DMS153 (cell line): ENCODE data around the gene LMX1A.

Source experiments
- DNase-seq: peaks from one replicate; lab custom pipeline; 2025; lab: John Stamatoyannopoulos, UW

Gene LMX1A

DNA sequence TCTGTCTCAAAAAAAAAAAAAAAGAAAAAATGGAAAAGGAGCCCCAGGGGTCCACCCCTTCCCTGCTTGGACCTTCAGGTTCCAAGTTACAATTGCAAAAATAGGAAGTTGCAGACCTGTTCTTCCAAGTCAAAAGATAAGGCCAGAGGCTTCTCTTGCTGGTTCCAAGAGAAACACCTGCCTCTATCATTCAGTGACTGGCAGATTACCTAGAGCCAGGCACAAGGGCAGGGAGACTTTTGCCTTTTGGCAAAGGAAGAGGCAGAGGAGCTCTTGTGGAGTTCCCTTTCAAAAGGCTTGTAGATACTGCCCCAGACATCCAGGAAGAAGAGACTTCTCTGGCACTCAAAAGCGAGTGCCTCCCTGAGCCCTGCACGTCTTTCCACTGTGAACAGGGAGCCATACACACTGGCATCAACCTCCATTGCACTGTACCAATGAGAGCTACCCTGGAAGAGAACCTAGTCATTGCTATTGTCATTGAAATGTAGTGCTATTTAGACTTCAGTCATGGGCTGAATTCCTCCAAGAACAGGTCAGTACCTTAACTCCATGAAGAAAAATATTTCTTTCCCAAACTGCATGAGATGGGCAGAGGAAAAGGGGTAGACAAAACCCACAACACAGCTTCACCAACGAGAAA is 91.2 kb downstream of the LMX1A start:
- no peak for DNase-seq

DNA sequence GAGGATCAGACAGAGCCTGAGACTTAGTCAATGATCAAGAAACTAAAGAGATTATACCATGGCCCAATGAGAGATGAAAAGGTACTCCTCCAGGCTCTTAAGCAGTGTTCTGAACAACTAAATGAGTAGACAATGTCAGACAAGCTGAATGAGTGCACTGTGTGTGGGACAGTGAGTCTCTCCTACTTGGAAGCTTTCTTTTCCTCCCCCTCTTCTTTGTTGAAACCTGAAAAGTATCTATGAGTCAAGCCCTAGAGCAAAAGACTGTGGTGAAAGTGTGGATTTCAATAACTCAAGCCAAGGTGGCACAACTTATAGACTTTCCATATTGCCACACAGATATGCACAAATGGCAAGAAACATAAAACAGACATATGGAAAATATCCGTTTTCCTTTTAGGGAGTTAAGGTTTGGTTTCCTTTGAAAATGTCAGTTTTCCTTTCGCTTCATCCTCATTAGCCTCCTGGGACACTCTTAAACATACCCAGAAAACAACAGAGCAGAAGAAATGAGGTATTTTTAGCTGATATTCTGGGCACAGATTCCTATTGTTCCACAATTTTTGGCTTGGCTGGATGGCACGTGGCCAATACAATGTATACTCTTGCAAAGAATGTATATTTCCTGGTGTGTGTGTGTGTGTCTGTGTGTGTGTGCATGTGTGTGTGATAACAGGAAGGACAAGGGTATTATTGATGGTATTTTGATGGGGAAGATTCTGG is 96.6 kb downstream of the LMX1A start:
- DNase-seq = no peak

DNA sequence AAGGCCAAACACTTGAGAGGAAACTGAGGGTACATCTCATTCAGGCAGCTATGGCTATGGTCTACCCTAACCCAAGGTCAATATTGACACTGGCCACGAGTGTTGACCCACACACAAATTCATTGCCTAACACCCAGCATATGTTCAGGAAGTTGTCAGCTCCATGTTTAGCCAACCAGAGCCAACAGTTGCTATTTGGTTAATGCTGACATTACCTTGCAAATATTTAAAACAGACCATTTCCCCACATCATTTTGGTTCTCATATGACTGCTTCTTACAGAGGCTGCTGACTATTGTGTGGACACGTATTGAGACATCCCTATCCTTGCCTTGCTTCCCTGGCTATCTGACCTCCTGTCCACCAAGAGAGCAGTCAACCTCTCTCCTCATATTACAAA is 97.3 kb downstream of the LMX1A start:
- DNase-seq = peak; percentile 90

DNA sequence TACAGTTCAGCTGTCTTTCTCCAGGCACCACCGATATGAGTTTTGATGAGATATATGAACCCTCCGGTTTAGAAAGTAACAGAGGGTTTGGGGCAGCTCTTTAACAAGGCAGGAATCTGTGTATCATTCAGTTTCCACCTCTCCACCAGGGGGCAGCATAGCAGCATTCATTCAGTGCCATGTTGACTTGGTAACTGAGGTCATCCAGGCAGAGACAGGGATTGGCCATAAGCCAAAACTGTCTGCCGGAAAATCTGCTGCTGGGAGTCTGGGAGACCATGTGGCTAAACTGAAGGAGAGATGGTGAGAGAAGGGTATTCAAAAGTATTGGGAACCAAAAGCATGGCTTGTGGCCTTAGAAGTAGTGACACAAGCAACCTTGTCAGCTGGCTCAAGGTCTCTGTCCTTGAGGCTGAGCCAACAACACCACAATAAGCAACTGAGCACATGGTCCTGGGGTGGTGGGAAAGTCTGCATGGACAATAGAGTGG is 98.5 kb downstream of the LMX1A start:
- DNase-seq = peak; percentile 90

DNA sequence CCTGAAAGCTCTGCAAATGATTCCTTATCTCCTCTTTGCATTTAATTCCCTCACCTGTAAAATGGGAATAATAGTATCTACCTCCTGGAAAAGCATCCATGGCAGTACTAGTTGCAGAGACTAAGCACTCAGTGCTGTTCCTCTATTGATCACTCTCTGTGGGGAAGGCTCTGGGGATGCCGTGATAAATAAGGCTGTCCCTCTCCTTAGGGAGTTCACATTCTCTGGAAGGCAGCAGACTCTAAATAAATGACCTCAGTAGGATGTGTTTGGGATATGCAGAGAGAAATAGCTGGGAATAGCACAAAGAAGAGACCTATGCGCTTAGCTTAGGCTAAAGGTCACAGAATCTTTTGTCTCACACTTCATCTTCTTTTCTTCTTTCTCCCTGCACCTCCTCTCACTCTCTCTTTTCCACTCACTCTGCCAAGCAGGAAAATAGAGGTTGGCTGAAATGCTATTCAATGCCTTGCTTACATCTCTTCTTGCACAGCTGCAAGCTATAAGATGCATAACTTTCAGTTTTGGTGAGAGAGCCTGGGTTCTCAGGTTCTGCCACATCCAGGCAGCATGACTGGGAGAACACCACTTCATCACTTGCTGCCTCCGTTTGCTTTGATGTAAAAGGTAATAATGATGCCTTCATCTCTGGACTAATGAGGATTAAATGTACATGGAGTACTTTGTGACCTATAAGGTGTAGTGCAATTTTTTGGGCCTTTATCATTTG is 101.5 kb downstream of the LMX1A start:
- no peak for DNase-seq

DNA sequence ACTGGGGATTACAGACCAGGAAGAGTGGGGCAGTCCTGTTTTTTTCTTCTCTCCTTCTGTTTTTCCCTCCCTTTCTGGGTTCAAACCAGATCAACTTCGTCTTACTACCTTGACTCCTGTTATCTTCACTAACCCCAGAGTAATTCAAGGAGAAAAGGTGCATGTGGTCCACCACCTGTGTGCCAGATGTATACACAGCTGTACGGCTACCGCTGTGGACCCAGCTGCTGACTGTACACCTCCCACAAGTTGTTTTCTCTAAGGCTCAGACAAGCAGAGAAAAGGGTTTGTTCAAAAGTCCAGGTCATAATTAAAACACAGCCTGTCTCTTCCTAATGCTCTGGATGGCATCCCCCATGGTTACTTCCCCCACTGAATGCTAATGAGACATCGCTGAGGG is 102.1 kb downstream of the LMX1A start:
- no peak for DNase-seq

DNA sequence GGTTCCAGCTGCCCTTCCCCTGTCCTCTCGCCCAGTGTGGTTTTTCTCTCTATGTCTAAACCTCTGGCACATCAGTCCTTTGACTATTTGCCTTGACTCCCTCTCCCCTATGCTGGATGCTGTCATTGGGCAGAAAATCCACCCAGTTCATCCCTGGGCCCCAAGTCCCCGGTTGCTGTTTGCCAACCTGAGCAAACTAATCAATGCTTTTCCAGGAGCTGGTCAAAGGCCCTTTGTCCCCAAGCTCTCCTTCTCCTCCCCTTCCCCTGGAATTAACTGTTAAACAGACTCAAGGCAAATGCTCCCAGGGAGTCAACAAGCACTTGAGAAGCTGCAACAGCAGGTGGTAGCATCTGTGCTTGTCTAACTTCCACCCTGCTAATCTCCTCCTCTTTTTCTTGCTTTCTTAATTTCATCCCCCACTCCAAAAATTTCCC is 102.7 kb downstream of the LMX1A start:
- DNase-seq = no peak

DNA sequence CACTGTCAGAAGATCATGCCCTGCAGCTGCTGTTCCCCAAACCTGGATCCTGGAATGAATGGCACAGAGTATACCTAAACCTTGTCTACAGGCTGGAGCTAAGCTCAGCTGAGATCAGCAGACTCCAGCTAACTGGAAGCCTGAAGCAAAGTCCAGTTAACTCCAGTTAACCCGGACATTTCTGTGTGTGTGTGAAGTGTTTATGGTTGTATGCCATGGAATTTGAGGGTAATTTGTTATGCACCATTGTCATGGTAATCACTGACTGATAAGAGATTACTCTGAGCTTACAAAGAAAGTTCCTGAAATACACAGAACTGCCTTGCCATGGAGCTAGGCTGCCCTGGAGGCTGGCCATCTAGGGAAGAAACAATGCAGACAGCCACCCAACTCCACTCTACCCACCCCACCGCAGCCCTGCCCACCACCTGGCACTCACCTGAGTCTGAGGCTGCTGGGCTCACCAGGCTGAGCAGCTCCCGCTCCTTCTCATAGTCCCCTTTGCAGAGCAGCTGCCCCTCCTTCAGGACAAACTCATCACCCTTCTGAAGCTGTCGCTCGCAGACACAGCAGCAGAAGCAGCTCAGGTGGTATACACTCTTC is 107.4 kb downstream of the LMX1A start:
- no peak for DNase-seq

DNA sequence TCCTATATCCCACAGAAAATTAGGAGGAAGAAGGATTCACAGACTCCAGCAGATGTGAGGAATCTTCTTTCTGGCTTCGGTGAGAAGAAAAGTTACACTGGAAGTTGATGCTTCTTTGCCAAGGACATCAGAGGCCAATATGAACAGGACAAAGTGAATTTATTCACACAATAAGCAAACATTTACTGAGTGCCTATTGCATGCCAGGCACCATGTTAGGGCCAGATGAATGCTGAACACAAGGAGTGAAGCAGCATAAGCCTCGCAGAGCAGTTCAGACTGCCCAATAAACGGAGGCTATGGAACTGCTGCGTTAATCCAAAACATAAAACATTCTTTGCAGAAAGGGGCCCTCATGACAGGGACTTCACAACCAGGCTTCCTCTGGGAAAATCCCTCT is 114.6 kb downstream of the LMX1A start:
- DNase-seq = no peak

DNA sequence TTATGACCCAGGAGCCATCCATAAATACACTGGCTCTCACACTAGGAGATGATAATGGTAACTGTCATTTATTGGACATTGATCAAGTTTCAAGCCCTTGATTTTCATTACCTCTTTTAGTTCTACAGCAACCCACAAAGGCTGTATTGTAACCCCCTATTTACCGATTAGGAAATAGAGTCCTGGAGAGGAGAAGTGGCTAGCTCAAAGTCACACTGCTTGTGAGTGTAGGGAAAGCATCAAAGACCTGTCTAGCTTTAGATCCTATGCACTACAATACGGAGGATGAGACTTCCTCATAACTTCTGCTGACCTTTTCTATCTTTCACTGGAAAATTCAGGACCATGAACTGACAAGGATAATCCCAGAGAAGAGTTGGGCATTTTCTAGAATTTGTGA is 115.2 kb downstream of the LMX1A start:
- DNase-seq = no peak

DNA sequence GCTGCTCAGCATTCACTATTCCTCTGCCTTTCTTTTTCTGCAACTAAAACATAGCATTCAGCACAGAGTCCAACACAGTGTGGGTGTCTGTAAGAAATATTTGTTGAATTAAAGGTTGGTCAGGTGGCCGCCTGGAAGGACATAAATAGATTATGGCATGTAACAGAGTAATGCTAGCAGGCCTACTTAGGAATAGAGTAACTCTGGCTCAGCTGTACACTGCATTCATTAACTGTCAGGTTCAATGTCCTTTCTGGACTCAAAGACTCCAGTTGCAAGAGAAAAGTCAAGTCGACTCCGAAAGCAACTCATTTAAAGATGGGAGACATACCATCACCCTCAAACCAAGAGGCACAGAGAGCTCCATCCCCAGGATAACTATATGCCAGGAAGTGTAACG is 116.0 kb downstream of the LMX1A start:
- no peak for DNase-seq

DNA sequence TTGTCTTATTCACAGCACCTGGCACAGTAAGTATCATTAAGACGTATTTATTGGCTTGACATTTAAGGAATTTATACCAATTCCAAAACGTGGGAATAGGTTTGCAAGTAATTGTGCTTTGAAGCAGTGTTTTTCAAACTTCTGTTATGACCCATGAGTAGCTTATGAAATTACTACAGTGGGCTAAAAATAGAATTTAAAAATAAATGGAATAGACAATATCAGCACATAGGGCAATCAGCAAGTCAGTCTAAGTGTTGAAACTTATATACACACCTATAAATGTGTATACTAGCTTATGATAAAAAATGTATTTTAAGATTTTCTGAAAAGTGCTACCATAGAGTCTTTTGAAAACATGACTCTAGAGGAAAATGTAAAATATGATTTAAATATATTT is 116.6 kb downstream of the LMX1A start:
- DNase-seq = no peak

DNA sequence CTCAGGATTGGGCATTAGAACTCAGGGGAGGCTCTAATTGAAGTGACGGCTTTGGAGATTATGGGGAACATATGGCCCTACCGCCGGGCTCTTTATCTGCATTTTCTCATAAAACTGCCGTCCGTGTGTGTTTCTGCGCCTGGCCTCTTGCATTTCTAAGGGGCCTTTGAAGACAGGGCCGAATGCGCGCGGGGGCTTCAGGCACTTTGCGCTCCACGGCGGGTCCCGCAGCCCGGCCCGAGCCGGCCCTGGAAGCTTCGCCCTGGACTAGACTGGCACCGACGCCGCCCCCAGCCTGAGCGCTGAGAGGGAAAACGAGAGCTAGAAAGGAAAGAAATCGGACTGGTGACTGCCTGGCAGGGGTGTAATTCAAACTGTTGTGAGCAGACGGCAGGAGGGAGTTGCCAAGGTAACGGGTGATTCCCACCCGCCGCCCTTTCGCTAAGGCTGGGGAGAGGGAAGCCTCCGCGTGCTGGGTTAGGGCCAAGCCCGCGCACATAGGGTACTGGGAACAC is 120.7 kb downstream of the LMX1A start:
- peak; percentile 31 for DNase-seq

DNA sequence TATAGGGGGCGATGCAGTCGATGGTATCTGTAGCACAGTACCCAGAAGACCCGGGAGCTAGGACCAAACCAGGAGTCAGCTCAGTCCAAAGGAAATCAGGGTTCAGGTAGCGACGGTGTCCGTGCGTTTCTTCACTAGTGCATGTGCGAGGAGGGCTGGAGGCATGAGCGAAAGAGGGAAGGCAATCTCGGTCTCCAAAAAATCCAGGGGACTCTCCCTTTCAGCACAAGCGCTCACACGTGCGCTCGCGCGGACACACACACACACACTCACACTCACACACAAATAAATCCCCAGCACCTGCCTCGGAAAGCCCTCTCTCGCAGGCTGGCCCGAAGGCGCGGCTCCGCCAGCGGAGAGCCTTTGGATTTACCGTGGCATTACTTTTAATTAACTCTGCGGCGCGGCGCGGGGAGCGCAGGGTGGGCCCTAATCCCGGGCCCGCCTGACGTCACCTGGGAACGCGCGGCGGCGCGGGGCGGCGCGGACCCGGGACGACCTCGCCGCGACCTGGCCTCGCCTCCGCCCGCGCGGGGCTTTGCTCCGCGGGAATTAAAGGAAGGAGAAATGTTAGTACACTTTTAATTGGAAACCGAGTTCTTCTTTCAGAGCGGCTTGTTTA is 121.2 kb downstream of the LMX1A start:
- no peak for DNase-seq

DNA sequence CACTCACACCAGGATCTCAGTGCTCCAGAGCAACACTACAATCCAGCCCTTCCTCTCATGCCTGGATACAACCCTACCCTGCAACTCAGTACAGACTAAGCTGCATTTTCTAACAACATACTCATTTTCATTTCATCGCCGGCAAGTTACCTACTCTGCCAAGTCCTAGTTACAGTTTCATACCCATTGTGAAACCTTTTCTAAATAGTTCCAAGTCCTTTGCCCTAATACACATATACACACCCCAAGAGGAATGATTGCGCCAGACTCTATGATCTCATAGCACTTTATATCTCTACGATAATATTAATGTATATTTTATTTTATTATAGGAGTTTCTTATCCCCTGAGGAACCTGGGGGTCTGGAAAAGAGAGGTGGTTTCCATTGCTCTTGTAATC is 122.4 kb downstream of the LMX1A start:
- DNase-seq = no peak

DNA sequence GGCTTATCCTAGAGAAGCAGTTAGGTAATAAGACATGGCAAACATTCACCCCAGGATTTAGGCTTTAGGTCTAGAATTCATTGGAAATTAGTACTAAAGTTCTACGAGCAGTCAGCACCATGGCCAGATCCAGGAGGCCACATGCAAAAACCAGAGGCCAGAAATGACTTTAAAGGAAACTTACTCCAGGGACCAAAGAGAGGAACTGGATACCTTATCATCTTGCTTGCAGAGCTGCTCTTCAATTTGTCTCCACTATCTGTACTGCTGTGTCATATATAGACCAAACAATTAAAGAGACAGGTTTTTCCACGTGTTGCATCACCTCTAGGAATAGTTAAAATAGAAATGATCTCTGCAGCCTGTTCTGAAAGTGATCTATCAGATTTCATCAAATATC is 127.8 kb downstream of the LMX1A start:
- DNase-seq = no peak

DNA sequence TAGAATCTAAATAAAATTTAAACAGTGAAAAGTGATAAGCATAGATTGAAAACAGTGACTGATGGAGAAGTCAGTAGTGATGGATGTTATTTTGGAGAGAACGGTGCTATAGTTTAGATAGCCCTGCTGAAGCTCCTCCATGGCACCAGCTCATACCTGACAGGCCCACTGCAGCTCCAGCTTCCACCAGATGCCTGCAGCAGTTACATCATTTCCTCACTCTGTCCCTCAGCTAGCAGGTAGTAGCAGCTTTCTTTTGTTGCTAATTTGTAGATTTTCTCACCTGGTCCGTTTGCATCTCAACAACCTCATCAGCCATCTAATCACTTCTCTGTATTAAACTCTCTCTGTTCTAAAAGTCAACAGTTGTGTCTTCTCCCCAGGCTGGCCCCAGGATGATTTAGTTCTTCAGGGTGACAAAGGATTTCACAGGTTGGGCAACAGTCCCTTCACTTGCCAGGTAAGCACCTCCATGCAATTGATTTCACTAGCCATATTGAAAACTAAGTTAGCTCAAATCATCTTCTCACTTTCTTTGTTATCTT is 128.3 kb downstream of the LMX1A start:
- no peak for DNase-seq

DNA sequence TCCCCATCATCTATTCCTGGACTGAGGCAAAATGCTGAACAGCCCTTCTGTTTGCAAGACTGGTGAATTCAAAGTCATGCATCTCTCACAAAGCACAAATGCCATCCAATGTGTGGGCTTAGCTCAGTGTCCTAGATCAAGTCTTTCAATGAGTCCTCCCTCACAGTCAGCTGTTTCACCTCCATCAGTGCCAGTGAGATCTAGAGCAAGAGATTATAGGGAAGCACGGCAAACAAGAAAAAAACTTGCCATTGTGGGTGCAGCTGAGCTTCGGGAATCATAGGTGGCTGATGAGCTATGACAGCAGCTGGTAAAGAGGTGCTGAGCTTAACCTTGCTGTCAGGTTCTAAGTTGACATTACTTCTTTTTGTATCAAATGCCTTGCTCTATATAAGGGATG is 130.2 kb downstream of the LMX1A start:
- DNase-seq = no peak

DNA sequence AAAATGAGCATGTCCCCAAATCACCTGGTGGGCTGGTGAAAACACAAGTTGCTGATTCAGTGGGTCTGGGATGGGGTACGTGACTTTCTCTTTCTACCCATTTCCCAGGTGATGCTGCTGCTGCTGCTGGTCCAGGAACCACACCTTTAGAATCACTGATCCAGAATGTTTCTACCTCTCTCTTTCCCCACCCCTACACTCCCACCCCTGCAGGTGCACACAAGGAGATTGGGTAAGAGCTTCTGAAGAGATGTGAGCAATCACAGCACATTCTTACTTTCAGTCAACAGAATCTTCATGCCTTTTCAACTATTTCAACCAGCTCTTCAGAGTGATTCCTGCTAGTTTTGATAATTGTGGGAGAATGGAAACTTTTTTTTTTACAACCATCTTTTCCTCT is 130.9 kb downstream of the LMX1A start:
- no peak for DNase-seq

DNA sequence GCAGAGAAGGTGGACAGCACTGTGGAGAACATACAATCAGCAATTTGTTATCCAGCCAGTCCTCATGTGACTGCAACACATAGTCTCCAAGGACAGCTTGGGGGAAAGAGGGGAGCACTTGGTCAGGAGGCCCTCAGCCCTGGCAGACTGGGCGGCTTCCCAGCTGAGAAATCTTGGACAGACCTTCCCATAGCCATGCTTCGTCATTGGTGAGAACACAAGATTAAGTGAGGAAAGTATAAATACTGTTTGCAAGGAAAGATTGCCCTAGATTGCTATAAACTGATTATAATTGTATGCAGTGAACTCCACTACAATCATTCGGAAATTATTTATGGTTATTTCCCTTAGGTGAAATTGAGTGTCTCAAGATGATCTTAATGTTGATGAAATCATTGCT is 131.5 kb downstream of the LMX1A start:
- DNase-seq = no peak

DNA sequence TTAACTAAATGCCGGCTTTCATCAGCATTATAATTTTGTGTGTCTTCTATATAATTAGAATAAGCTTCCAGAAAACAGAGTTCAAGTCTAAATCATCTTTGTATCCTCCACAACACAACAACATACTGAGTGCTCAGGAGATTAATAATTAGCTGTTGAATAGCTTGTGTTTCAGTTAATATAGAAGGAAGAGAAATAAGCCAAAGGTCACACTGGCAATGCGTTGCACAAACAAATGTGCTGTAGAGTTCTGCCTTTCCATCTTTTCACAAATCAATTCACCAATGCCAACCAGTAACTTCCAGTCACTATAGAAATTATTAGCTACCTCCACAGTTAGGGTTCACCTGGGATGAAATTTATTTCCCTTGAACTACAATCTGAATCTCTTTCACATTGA is 132.0 kb downstream of the LMX1A start:
- no peak for DNase-seq

DNA sequence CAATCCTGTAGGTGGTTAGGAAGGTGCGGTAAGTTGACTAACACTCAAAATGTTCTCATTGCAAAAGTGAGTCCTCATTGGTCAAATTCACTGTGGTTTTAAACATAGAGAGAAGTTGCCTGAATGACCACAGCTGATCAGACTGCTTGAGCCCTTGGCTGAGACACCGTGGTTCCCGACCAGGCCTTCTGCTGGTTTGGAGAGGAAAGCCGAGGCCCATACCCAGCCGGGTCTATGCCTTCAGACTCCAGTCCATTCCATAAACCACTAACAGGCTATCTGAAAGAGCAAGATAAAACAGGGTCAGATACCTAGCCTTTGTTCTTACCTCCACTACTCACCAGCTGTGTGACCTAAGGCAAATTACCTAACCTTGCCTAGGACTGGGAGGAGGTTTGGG is 133.9 kb downstream of the LMX1A start:
- DNase-seq = no peak
